ENCODE results near the gene SNED1. TPM values are rescaled to one million over a fixed set of nuclear protein-coding genes. Genes with fewer than 3 reads are reported as not detected.

The SNED1 gene
- total RNA-seq, 1 experiment from 2014 or later: not detected

DNA sequence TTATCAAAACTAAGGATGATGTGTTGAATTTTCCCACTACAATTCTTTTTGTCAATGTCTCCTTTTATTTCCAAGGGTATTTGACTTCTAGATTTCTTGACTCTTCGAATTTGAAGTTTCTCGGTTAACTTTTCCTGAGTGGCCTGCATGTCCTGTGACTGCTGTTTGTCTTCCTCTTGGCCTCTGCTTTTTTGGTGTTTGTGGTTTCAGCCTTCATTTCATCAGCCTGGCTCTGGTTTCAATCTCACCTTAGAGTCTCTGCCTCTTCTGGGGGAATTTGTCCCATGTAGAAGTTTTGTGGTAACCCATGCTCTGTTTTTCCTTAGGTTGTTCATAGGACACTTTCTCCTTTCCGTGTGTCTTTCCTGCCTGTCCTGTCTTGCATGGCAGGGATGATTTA is 28.3 kb upstream of the SNED1 start:
- Histone ChIP-seq H3K9me3 (no peaks in the 10 kb centered on the region), H3K4me3 (ENCODE audit: low read depth, low read length) (no peak overlapping the region), H3K36me3 (ENCODE audit: control insufficient read depth, insufficient read depth, low read length) (no peaks in the 10 kb centered on the region), H3K4me1 (no peaks in the 10 kb centered on the region), H3K27me3 (replicated peaks; ENCODE audit: control insufficient read depth, insufficient read depth, low read length) (no peaks in the 10 kb centered on the region)
- DNase-seq: no peak
- Mint-ChIP-seq H3K27me3 (ENCODE audit: insufficient read depth, unreplicated experiment) (peaks cover 20% of the 10 kb centered on the region), H3K9me3 (ENCODE audit: unreplicated experiment) (peaks cover 9% of the 10 kb centered on the region), H3K27ac (ENCODE audit: unreplicated experiment) (no peak overlapping the region), H3K4me3 (ENCODE audit: unreplicated experiment) (no peak overlapping the region), H3K4me1 (ENCODE audit: low read depth, unreplicated experiment) (no peaks in the 10 kb centered on the region), H3K36me3 (ENCODE audit: insufficient read depth, unreplicated experiment) (no peaks in the 10 kb centered on the region)
- TF ChIP-seq, protein P1, sequence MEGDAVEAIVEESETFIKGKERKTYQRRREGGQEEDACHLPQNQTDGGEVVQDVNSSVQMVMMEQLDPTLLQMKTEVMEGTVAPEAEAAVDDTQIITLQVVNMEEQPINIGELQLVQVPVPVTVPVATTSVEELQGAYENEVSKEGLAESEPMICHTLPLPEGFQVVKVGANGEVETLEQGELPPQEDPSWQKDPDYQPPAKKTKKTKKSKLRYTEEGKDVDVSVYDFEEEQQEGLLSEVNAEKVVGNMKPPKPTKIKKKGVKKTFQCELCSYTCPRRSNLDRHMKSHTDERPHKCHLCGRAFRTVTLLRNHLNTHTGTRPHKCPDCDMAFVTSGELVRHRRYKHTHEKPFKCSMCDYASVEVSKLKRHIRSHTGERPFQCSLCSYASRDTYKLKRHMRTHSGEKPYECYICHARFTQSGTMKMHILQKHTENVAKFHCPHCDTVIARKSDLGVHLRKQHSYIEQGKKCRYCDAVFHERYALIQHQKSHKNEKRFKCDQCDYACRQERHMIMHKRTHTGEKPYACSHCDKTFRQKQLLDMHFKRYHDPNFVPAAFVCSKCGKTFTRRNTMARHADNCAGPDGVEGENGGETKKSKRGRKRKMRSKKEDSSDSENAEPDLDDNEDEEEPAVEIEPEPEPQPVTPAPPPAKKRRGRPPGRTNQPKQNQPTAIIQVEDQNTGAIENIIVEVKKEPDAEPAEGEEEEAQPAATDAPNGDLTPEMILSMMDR (IDR thresholded peaks at IDR 0.05; ENCODE audit: insufficient read depth in 1 of 2, low read depth in 1 of 2, low read length in 1 of 2, severe bottlenecking in 1 of 2, unreplicated experiment in 1 of 2): no peak
- ChIA-PET CTCF (no interaction called here), POLR2A (no interaction called here)
- BruUV-seq (replicated peaks): no TSS peak
- intact Hi-C loops (cut with micrococcal nuclease; ENCODE audit: unreplicated experiment): no loop called here

DNA sequence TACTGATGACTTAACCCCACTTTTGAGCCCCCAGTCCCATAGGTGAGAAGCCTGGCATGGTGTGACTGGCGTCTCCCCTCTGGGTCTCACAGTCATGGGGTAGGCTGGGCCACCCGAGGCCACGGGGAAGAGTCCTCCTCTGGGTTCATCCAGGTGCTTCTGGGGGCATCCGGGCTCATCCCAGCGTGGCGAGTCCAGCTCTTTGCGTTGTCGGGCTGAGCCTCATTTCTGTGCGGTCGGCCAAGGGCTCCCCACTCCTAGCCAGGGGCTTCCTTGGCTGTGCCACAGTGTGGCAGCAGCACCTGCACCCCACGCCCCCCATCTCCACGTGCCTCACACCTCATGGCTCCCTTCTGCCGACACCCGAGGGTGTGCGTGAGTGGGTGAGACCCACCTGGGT is 27.6 kb upstream of the SNED1 start:
- Mint-ChIP-seq H3K27ac (ENCODE audit: unreplicated experiment) (no peak overlapping the region), H3K9me3 (ENCODE audit: unreplicated experiment) (peaks cover 9% of the 10 kb centered on the region), H3K36me3 (ENCODE audit: insufficient read depth, unreplicated experiment) (no peaks in the 10 kb centered on the region), H3K4me3 (ENCODE audit: unreplicated experiment) (no peak overlapping the region), H3K4me1 (ENCODE audit: low read depth, unreplicated experiment) (no peaks in the 10 kb centered on the region), H3K27me3 (ENCODE audit: insufficient read depth, unreplicated experiment) (peaks cover 20% of the 10 kb centered on the region)
- H3K9me3 ChIP-seq: no peaks in the 10 kb centered on the region
- BruUV-seq (replicated peaks): no TSS peak
- CTCF ChIA-PET: no interaction called here
- no peaks in the 10 kb centered on the region for H3K36me3 ChIP-seq (ENCODE audit: control insufficient read depth, insufficient read depth, low read length)
- H3K27me3 ChIP-seq (replicated peaks; ENCODE audit: control insufficient read depth, insufficient read depth, low read length): no peaks in the 10 kb centered on the region
- H3K4me1 ChIP-seq: no peaks in the 10 kb centered on the region
- no peak for DNase-seq
- H3K4me3 ChIP-seq (ENCODE audit: low read depth, low read length): no peak overlapping the region
- POLR2A ChIA-PET: no interaction called here
- intact Hi-C loops (cut with micrococcal nuclease; ENCODE audit: unreplicated experiment): no loop called here
- TF ChIP-seq, protein P1 (IDR thresholded peaks at IDR 0.05; ENCODE audit: insufficient read depth in 1 of 2, low read depth in 1 of 2, low read length in 1 of 2, severe bottlenecking in 1 of 2, unreplicated experiment in 1 of 2): no peak

DNA sequence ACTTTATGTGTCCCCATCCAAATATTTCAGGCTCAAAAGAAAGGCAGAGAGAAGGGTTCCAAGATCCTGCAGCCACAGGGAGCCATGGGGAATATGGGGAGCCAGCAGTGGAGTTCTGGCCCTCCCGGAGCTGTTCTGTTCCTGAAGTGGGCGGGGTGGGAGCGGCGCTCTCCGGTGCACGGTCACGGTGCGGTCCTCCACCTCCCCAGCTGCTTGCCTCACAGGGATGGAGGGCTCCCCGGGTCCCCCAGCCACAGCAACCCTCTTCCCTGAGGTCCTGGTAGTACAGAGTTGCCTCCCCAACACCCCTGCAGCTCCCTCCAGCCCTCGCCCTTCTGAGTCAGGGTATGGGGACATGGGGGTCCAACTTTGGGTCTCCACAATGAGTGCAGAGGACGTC is 26.2 kb upstream of the SNED1 start:
- POLR2A ChIA-PET: no interaction called here
- no peaks in the 10 kb centered on the region for H3K27me3 ChIP-seq (replicated peaks; ENCODE audit: control insufficient read depth, insufficient read depth, low read length)
- peaks cover 9% of the 10 kb centered on the region for H3K9me3 Mint-ChIP-seq (ENCODE audit: unreplicated experiment)
- H3K9me3 ChIP-seq: no peaks in the 10 kb centered on the region
- H3K4me3 Mint-ChIP-seq (ENCODE audit: unreplicated experiment): no peak overlapping the region
- BruUV-seq (replicated peaks): no TSS peak
- DNase-seq: no peak
- no peaks in the 10 kb centered on the region for H3K36me3 Mint-ChIP-seq (ENCODE audit: insufficient read depth, unreplicated experiment)
- peaks cover 20% of the 10 kb centered on the region for H3K27me3 Mint-ChIP-seq (ENCODE audit: insufficient read depth, unreplicated experiment)
- H3K4me3 ChIP-seq (ENCODE audit: low read depth, low read length): no peak overlapping the region
- H3K27ac Mint-ChIP-seq (ENCODE audit: unreplicated experiment): no peak overlapping the region
- intact Hi-C loops (cut with micrococcal nuclease; ENCODE audit: unreplicated experiment): no loop called here
- H3K4me1 ChIP-seq: no peaks in the 10 kb centered on the region
- TF ChIP-seq, protein P1 (IDR thresholded peaks at IDR 0.05; ENCODE audit: insufficient read depth in 1 of 2, low read depth in 1 of 2, low read length in 1 of 2, severe bottlenecking in 1 of 2, unreplicated experiment in 1 of 2): no peak
- H3K36me3 ChIP-seq (ENCODE audit: control insufficient read depth, insufficient read depth, low read length): no peaks in the 10 kb centered on the region
- no peaks in the 10 kb centered on the region for H3K4me1 Mint-ChIP-seq (ENCODE audit: low read depth, unreplicated experiment)
- CTCF ChIA-PET: no interaction called here
